DMS79 (cell line): Measurements from ENCODE around the gene PEBP1.
"Not testable (repeated sequence)": the region's sequence is repeated elsewhere in the genome, so short reads cannot be mapped to it uniquely, and the experiment has no call there.

Experiments used
- DNase-seq: peaks from one replicate; lab custom pipeline; 2025; lab: John Stamatoyannopoulos, UW

The PEBP1 gene

DNA sequence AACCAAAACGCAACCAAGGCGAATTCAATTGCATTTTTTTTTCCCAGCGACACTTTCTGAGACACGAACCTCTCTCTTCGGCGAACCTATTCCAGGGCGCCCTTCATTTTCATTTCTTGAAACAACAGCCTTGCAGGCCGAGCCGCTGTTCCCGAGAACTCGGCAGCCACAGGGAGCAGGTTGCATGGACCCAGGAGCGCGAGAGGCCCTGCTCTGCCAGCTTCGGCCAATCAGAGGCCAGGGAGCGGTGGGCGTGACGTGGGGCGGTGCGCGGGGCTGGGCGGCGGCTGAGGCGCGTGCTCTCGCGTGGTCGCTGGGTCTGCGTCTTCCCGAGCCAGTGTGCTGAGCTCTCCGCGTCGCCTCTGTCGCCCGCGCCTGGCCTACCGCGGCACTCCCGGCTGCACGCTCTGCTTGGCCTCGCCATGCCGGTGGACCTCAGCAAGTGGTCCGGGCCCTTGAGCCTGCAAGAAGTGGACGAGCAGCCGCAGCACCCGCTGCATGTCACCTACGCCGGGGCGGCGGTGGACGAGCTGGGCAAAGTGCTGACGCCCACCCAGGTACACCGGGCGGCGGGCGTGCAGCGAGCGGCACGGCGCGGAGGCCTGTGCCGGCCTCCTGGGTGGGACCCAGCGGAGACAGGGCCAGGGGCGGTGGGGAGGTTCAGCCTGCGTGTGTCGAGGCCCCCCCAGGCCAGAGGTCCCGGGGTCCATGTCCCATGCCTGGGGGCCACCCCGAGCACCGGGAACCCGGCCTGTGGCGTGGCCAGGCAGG is at the start of gene PEBP1:
Gene PEBP1, plus strand, starts transcription at position 337 of the 771 bp plus-strand sequence. Its CDS starts 86 bp downstream, at position 423.
- peak; percentile 83 for DNase-seq

DNA sequence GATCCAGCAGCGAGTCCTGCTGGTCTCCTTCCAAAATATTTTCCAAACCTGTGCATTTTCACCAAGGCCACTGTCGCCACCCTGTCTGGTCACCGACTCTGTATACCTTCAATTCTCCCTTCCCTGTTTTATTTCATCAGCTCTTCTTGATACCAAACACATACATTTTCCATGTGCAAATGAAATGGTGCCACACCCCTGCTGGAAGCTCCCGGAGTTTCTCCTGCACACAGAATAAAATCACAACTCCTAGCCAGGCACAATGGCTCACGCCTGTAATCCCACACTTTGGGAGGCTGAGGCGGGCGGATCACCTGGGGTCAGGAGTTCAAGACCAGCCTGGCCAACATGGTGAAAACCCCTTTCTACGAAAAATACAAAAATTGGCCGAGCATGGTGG is 46.1 kb upstream of the PEBP1 start:
- no peak for DNase-seq

DNA sequence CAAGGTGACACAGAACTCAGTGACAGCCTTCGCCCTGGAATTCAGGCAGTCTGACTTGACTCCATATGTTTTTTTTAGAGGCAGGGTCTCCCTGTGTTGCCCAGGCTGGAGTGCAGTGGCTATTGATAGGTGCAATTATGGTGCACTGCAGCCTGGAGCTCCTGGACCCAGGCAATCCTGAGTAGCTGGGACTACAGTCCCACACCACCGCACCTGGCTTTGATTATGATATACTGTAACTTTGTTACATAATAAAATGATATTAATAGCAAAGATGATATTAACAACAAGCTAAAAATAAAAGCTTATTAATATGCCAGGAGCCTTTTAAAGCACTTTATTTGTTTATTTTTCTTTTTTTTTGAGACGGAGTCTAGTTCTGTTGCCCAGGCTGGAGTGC is 41.9 kb upstream of the PEBP1 start:
- no peak for DNase-seq

DNA sequence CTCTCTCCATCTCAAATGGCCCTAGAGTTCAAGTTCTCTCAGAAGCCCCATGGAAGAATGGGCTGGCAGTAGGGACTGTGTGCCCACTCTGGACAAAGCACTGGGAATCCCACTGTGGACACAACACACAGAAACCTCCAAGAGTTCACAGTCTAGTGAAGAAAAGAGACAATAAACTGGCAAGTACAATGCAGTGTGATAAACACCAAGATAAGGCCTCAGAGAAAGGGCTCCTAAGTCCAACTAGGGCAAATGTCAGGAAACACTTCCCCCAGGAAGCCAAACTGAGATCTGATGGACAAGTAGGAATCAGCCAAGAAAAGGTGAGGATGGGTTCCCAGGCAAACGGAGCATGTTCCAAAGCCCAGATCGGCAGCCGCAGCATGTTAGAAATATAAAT is 37.5 kb upstream of the PEBP1 start:
- DNase-seq, result no peak

DNA sequence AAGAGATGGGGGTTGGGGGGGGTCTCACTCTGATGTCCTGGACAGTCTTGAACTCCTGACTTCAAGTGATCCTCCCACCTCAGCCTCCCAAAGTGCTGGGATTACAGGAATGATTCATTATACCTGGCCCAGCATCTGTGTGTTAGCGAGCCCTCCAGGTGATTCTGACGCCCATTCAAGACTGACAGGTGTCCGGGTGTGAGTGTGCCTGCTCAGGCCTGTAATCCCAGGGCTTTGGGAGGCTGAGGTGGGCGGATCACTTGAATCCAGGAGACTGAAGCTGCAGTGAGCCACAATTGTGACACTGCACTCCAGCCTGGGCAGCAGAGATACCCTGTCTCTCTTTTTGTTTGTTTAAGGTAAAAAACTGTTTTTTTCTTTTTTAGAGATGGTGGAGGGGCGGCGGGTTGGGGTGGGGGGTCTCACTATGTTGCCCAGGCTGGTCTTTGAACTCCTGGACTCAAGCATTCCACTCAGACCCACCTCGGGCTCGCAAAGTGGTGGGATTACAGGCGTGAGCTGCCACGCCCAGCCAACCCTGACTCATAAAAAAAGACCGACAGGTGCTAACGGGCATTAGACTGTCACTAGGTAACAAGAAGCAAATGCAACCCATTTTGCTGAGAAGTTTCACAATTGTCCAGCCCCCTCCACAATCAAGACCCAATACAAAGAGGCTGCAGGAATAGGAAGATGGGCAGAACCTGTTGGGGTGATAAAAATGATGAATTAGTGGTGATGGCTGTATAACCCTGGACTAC is 36.8 kb upstream of the PEBP1 start:
- DNase-seq, result no peak

DNA sequence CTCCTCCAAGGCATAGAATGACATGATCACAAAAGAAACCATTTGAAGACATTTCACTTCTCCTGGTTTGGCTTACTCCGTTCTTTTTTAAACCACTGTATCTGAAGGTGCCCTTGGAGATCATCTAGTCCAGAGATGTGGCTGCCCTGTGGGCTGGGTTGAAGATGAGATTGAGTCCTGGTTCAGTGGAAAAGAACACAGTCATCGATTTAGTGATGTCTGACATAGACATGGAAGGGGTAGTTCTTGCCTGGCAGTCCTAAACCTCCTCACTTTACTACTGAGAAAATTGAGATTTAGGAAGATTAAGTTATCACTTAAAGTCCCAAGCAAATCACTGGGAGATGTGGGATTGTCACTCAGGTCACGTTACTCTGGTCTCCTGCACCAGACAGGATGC is 34.9 kb upstream of the PEBP1 start:
- no peak for DNase-seq

DNA sequence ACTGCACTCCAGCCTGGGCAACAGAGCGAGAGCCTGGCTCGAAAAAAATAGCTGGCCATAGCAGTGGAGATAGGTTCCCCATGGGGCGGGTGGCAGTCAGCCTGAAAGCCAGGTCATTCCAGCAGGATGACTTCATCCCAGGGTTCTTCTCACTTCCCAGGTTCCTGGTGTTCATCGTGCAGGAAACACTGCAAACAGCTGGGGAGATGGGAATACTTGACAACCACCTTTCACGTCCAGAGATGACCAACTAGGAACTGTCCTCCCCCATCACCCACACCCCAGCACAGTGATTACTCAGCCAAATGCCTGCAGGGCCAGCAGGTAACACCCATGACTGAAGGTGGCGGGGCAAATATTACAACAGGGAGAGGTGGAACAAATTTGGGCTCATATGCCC is 33.9 kb upstream of the PEBP1 start:
- DNase-seq, result no peak

DNA sequence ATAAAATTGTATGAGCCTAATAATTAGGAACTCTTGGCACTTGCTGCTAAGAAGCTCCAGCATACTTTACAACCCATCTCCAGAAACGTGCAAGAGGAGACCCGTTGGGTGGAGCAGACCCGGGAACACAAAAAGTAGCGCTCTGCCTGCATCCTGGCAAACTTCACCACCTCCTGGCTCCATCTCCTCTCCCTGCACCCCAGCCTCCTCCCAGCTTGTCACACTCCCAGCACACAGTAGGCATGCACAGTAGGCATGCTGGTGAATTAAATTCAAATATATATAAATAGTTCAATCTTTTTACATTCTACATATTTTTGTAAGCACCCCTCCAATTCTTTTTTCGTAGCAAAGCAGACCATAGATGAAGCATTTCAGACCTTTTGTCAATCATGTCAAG is 33.3 kb upstream of the PEBP1 start:
- no peak for DNase-seq

DNA sequence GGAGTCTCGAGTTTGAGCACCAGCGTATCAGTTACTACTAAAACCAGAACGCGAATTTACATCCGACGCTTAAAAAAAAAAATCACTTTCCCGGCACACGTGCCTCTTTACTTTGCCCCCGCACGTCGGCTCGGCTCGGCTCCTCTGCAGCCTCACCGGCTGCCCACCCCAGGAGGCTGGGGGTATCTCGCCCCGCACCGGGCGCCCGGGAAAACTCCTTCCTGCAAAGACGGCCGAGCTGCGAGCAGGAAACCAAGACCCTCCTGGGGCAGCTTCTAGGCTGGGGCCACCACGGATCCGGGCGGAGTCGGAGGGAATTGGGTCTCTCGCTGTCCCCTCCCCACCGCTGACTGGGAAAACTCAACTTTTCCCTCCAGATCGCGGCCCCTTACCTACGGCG is 32.7 kb upstream of the PEBP1 start:
- no peak for DNase-seq

DNA sequence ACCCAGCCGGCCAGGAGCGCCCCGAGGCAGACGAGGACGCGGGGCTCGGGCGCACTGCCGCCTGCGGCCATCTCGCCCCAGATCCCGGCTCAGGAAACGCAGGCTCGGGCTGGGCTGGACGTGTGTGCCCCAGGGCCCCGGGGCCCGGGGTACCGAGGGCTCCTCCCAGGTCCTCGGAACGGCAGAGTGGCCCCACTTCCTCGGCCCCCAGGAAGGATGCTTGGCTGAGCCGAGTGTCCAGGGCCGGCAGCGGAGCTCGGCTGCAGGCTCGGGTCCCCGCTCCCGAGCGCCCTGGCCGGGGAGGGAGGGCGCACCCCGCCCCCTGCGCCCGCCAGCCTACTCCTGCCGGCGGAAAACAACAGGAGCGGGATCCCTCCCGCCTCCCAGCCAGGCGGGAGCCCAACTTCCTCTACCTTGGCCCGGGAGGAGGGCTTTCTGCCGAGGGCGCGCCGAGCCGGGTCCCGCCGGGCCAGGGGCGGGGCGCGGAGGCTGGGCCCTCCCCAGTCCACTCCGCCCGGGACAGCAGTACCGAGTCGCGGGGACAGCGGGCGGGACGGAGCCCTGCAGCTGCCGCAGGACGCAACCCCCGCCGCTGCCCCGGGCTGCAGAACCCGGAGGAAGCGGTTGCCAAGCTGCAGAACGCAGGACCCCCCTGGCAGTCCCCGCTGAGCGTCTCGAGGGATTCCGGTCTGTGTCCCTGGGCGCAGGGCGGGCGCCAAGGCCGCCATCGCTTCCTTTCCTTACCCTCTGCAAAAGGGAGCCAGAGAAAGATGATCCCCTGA is 32.1 kb upstream of the PEBP1 start, which contains the start of gene VSIG10:
Gene VSIG10, minus strand, starts transcription at position 411 of the 782 bp plus-strand sequence. Its CDS starts 340 bp downstream, at position 71.
- peak; percentile 26 for DNase-seq

DNA sequence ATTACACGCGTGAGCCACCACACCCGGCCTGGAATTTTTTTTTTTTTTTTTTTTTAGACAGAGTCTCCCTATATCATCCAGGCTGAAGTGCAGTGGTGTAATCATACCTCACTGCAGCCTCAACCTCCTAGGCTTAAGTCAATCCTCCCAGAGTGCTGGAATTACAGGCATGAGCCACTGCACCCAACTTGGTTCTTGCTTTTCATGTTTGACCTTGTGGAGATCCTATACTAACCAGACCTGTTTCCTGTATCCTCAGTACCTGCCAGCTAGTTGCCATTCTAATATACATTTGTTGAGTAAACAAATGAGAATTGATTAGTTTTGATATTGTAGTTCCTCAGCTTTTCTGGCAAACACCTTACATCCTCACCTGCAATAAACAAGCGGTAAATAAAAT is 28.9 kb upstream of the PEBP1 start:
- DNase-seq, result no peak

DNA sequence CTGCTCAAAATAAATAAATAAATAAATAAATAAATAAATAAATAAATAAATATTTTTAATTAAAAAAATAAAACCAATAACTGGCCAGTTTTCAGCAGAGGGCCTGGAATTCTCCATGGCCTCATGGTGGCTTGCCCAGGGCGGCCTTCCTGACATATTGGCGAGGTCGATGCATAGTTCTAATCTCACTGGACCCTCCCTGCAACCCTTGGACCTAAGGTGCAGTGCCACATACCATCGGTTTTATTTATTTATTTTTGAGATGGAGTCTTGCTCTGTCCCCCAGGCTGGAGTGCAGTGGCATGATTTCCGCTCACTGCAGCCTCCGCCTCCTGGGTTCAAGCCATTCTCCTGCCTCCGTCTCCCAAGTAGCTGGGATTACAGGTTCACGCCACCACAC is 28.2 kb upstream of the PEBP1 start:
- DNase-seq, result no peak

DNA sequence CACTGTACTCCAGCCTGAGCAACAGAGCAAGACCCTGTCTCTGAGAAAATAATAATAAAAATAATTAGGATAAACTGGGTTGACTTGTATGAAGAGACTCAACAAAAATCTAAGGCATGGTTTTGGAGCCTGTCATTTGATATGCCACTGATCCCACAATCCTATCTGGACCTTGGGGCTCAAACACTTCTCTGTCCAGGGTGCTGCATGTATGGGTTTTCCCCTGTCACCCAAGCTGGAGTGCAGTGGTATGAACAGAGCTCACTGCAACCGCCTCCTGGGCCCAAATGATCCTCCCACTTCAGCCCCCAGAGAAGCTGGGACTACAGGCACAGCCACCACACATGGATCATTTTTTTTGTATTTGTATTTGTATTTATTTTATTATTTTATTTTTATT is 26.8 kb upstream of the PEBP1 start:
- DNase-seq, result no peak

DNA sequence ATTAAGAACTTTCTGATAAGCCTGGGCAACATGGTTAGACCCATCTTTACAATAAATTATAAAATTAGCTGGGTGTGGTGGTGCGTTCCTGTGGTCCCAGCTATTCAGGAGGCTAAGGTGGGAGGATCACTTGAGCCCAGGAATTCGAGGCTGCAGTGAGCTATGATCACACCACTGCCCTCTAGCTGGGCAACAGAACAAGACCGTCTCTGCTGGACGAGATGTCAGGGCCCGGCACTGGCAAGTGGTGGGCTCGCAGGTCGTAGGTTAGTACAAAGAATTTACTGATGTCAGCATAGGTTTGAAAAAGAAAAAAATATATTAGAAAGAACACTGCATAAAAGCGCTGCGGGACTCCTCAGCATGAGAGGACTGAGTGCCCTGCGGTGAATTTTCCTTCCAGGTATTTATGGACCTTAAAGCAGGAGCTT is 16.5 kb upstream of the PEBP1 start:
- DNase-seq, result no peak

DNA sequence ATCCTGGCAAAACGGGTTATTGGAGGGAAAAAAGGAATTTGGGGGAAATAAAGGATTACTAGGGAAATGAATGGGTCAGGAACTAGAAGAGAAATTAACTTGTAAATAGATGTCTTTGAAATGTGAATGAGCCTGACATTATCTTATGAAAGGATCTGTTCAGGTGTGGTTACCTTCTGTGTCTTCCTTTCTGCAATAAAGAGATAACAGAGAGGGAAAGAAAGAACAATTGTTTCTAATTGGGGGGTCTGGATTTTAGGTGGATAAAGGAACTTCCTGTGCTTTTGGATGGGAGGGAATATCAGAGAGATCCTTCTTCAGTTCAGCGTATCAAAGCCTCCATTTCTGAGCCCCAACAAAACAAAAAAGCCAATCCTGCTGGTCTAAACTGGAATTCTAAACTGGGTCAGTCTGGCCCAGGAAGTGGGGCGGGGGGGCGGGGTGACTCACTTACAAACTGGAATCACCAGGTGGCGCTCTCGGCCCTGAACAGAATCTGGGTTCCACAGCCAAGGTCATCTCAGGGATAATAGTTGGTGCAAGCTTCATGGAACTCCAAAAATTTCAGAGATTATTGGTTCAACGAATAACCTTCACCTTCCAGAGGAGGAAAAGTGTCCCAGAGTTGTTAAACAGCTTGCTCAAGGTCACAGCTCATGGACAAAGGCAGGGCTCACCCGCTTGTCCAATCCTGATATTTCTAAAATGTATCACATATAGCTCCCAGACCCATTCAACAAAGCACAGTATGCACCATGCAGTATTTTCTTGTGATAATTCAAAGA is 15.2 kb upstream of the PEBP1 start:
- peak; percentile 45 for DNase-seq

DNA sequence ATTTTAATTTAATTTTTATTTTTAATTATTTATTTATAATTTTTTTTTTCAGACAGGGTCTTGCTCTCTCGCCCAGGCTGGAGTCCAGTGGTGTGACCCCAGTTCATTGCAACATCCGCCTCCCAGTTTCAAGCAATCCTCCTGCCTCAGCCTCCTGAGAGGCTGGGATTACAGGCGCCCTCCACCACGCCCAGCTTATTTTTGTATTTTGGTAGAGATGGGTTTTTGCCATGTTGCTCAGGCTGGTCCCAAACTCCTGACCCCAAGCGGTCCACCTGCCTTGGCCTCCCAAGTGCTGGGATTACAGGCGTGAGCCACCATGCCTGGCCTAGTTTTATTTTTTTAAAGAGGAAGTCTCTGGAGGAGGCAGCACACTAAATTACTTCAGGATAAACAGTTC is 13.7 kb upstream of the PEBP1 start:
- DNase-seq, result no peak

DNA sequence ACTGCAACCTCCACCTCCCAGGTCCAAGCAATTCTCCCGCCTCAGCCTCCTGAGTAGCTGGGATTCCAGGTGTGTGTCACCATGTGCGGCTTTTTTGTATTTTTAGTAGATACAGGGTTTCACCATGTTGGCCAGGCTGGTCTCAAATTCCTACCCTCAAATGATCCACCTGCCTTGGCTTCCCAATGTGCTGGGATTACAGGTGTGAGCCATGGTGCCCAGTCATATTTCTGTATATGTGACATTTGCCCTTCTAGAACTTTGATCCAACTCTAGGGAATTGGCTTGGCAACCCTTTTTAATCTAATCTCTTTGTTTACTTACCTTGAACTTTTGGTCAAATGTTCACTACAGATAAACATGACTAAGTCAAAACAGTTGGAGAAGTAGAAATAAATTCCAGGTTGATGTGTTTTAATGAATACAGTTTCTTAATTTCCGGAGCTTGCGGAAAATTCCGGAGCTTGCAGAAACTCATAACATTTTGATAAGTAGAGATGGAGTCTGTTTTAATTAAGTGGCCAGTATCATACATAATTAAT is 11.5 kb upstream of the PEBP1 start:
- DNase-seq, result no peak

DNA sequence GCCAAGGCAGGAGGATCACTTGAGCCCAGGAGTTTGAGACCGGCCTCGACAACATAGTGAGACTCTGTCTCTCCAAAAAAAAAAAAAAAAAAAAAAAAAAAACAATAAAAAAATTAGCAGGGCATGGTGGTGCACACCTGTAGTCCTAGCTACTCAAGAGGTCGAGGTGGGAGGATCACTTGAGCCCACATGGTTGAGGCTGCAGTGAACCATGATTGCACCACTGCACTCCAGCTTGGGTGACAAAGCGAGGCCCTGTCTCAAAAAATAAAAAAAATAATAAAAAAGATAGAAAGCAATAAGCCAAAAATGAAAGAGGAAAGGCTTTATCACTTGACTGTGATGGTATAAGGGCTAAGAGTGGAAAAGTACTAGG is 10.2 kb upstream of the PEBP1 start:
- DNase-seq, result no peak

DNA sequence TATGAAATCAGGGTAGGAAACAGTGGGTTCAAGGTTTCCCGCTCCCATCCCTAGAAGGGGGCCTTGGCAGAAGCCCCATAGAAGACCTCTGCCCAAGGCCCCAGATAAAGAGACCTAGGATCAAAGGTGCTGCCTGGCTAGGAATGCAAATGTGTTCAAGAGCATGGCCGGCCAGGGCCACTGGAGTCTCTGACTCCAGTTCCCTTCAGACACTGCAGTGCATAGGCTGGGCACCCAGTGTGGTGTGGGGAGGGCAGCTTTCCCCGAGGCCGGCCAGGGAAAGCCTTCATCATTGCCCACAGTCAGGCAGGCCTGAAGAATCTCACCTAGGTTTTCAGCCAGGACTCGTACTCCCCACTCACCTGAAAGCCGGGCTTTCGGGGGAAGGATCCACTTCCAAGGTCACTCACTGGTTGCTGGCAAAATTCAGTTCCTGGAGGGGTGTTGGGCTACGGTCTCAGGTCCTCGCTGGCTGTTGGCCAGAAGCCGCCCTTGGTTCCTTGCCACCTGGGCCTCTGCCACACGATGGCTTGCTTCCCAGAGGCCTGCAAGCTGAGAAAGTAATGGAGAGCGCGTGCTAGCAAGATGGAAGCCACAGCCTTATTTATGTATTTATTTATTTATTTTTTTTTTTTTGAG is 9.7 kb upstream of the PEBP1 start:
- DNase-seq, result peak; percentile 70

DNA sequence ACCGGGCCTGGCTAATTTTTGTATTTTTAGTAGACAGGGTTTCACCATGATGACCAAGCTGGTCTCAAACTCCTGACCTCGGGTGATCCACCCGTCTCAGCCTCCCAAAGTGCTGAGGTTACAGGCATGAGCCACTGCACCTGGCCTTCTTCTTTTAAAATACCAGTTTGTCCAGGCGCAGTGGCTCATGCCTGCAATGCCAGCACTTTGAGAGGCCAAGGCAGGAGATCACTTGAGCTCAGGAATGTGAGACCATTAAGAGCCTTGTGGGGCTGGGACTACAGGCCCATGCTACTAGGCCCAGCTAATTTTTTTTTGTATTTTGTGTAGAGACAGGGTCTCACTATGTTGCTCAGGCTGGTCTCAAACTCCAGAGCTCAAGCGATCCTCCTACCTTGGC is 8.1 kb upstream of the PEBP1 start:
- DNase-seq, result no peak

DNA sequence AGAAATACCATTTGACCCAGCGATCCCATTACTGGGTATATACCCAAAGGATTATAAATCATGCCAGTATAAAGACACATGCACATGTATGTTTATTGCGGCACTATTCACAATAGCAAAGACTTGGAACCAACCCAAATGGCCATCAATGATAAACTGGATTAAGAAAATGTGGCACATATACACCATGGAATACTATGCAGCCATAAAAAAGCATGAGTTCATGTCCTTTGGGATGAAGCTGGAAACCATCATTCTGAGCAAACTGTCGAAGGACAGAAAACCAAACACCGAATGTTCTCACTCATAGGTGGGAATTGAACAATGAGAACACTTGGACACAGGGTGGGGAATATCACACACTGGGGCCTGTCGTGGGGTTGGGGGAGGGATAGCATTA is 6.5 kb upstream of the PEBP1 start:
- not testable (repeated sequence) for DNase-seq
